KOPT-K1 (cell line): Measurements from ENCODE around the gene CBARP.
A peak's percentile ranks its signal among the peaks of the same experiment; 100 is the strongest.

ENCODE experiments used
- H3K27ac ChIP-seq: fragments of 200-600 bp; sonication (generic); 2 replicates; pipeline ENCODE4 v1.5.1; 2016; ENCODE audit warnings: antibody characterized with exemption, mild to moderate bottlenecking, low read depth, low read length; ENCODE audit not compliant: poor library complexity, severe bottlenecking
- H3K36me3 ChIP-seq: fragments of 200-600 bp; sonication (generic); 2 replicates; pipeline ENCODE4 v1.5.1; 2017; ENCODE audit warnings: antibody characterized with exemption, mild to moderate bottlenecking, low read length, moderate library complexity; ENCODE audit not compliant: insufficient read depth
- H3K9me3 ChIP-seq: fragments of 200-600 bp; sonication (generic); 2 replicates; pipeline ENCODE4 v1.5.1; 2017; ENCODE audit warnings: antibody characterized with exemption, low read length, mild to moderate bottlenecking; ENCODE audit not compliant: insufficient read depth, poor library complexity, severe bottlenecking

The CBARP gene

GRCh38 chr19:1244693-1245451, 7.1 kb upstream of the CBARP start:
- H3K9me3 ChIP-seq = no peaks in the 10 kb centered on the region
- H3K36me3 ChIP-seq = 0 out of 2 replicates have a peak, but pooled peaks cover 10% of the 10 kb centered on the region
- H3K27ac ChIP-seq = no peak overlapping the region

- Histone ChIP-seq H3K27ac (no peak overlapping the region), H3K9me3 (no peaks in the 10 kb centered on the region), H3K36me3 (0 out of 2 replicates have a peak, but pooled peaks cover 10% of the 10 kb centered on the region)
Measured at GRCh38 chr19:1243768-1244692, 6.2 kb upstream of the CBARP start.

GRCh38 chr19:1241417-1242095, 3.8 kb upstream of the CBARP start, which contains the start of gene ATP5F1D:
ATP5F1D (plus strand) TSS chr19:1241751; CDS start chr19:1241851, 100 bp downstream.
- Histone ChIP-seq H3K9me3 (no peaks in the 10 kb centered on the region), H3K36me3 (0 out of 2 replicates have a peak, but pooled peaks cover 10% of the 10 kb centered on the region), H3K27ac (peak within 1 kb of the TSS; percentile 76)

- Histone ChIP-seq H3K9me3 (no peaks in the 10 kb centered on the region), H3K36me3 (0 out of 2 replicates have a peak, but pooled peaks cover 10% of the 10 kb centered on the region), H3K27ac (peak overlapping the region; percentile 76)
Measured at GRCh38 chr19:1240925-1241324, 3.1 kb upstream of the CBARP start.

- H3K36me3 ChIP-seq = 0 out of 2 replicates have a peak, but pooled peaks cover 10% of the 10 kb centered on the region
- no peaks in the 10 kb centered on the region for H3K9me3 ChIP-seq
- H3K27ac ChIP-seq = no peak overlapping the region
Measured at GRCh38 chr19:1239796-1240737, 2.3 kb upstream of the CBARP start.

GRCh38 chr19:1239420-1239795, 1.6 kb upstream of the CBARP start:
- H3K27ac ChIP-seq = no peak overlapping the region
- no peaks in the 10 kb centered on the region for H3K9me3 ChIP-seq
- H3K36me3 ChIP-seq = 0 out of 2 replicates have a peak, but pooled peaks cover 7% of the 10 kb centered on the region

GRCh38 chr19:1238369-1239303, 831 bp upstream of the CBARP start:
- Histone ChIP-seq H3K9me3 (no peaks in the 10 kb centered on the region), H3K27ac (no peak overlapping the region), H3K36me3 (0 out of 2 replicates have a peak, but pooled peaks cover under 1% of the 10 kb centered on the region)

GRCh38 chr19:1237027-1237659, 662 bp downstream of the CBARP start:
- no peaks in the 10 kb centered on the region for H3K36me3 ChIP-seq
- no peak overlapping the region for H3K27ac ChIP-seq
- no peaks in the 10 kb centered on the region for H3K9me3 ChIP-seq

- Histone ChIP-seq H3K36me3 (no peaks in the 10 kb centered on the region), H3K27ac (no peak overlapping the region), H3K9me3 (no peaks in the 10 kb centered on the region)
Measured at GRCh38 chr19:1236576-1236975, 1.2 kb downstream of the CBARP start.

- Histone ChIP-seq H3K36me3 (no peaks in the 10 kb centered on the region), H3K9me3 (no peaks in the 10 kb centered on the region), H3K27ac (no peak overlapping the region)
Measured at GRCh38 chr19:1235625-1236538, 1.9 kb downstream of the CBARP start.

- Histone ChIP-seq H3K9me3 (no peaks in the 10 kb centered on the region), H3K36me3 (no peaks in the 10 kb centered on the region), H3K27ac (no peak overlapping the region)
Measured at GRCh38 chr19:1234955-1235380, 2.8 kb downstream of the CBARP start.
